Spinal cord (tissue), 10 donors: Measurements from ENCODE around the gene KIRREL3. TPM values are rescaled to one million over a fixed set of nuclear protein-coding genes. Genes with fewer than 3 reads are reported as not detected.

Source experiments
- DNase-seq, 6 donors: peaks; one replicate each; pipeline versions ENCODE4 v3.0.0 to v3.0.0-alpha.2; 2013 to 2015; ENCODE audit warnings: low spot score in 6 of 6, low read depth in 4 of 6
- H3K27ac ChIP-seq: one replicate; pipeline ENCODE4 v1.5.1; 2013; ENCODE audit warnings: low read depth, low read length, control low read depth
- H3K27me3 ChIP-seq: one replicate; pipeline ENCODE4 v1.6.1; 2013; ENCODE audit warnings: low read length; ENCODE audit not compliant: control insufficient read depth, insufficient read depth
- H3K36me3 ChIP-seq: one replicate; pipeline ENCODE4 v1.6.1; 2013; ENCODE audit warnings: low read length; ENCODE audit not compliant: control insufficient read depth, insufficient read depth
- H3K4me1 ChIP-seq: one replicate; pipeline ENCODE4 v1.6.1; 2013; ENCODE audit warnings: low read length; ENCODE audit not compliant: control insufficient read depth, insufficient read depth
- H3K4me3 ChIP-seq: one replicate; pipeline ENCODE4 v1.5.1; 2013; ENCODE audit warnings: low read depth, low read length, control low read depth
- H3K9me3 ChIP-seq: one replicate; pipeline ENCODE4 v1.6.1; 2013; ENCODE audit warnings: low read length; ENCODE audit not compliant: control insufficient read depth, insufficient read depth
- WGBS: methylation state at CpG from one replicate; pipeline ENCODE4 v1.1.5; 2013; ENCODE audit warnings: missing lambda C conversion rate; ENCODE audit not compliant: insufficient coverage; 5-methylcytosine and 5-hydroxymethylcytosine counted together
- polyA plus RNA-seq, 2 donors: library from polyadenylated mRNA; unstranded; fragments of 120-200 nt; gene quantifications; one replicate each; pipeline ENCODE4 v1.2.1, GENCODE V29; 2013; ENCODE audit not compliant: insufficient read length in 2 of 2
- total RNA-seq, 2 donors: library from RNA; depleted of rRNA in 1 of 2; stranded (reverse); fragments of 120-200 nt in 1 of 2; fragments of >200 nt in 1 of 2; gene quantifications; one replicate each; pipeline versions ENCODE4 v1.2.3 to v1.2.4, GENCODE V29; 2013 to 2014
- donor health status: healthy.

The KIRREL3 gene
- total and polyA plus RNA-seq, 4 donors = 10.0 to 58.1 (median 31.7) TPM

- peaks cover 3% of the 10 kb centered on the region for H3K36me3 ChIP-seq
- no peaks in the 10 kb centered on the region for H3K9me3 ChIP-seq
- WGBS = 71% methylated on average over 3 of the region's 4 CpGs
- peak in 2 of 6 donors; percentile 68 to 72 for DNase-seq
- H3K27ac ChIP-seq = no peak overlapping the region
- no peak overlapping the region for H3K4me3 ChIP-seq
- peaks cover 2% of the 10 kb centered on the region for H3K27me3 ChIP-seq
- H3K4me1 ChIP-seq = peaks cover 19% of the 10 kb centered on the region
These were observed 284.0 kb downstream of the KIRREL3 start for GRCh38 chr11:126716456-126717083.

- Histone ChIP-seq H3K4me1 (peaks cover 8% of the 10 kb centered on the region), H3K4me3 (no peak overlapping the region), H3K36me3 (peaks cover 3% of the 10 kb centered on the region), H3K9me3 (no peaks in the 10 kb centered on the region), H3K27me3 (peaks cover 2% of the 10 kb centered on the region), H3K27ac (no peak overlapping the region)
- no peak for DNase-seq
- WGBS = 90% methylated on average over 6 of the region's 6 CpGs
These were observed 286.8 kb downstream of the KIRREL3 start for GRCh38 chr11:126713806-126714205.

GRCh38 chr11:126711977-126712625 lies 288.5 kb downstream of the KIRREL3 start:
- H3K4me3 ChIP-seq = no peak overlapping the region
- peaks cover 2% of the 10 kb centered on the region for H3K27me3 ChIP-seq
- 92% methylated on average over 19 of the region's 27 CpGs for WGBS
- H3K9me3 ChIP-seq = no peaks in the 10 kb centered on the region
- peaks cover 7% of the 10 kb centered on the region for H3K4me1 ChIP-seq
- no peak overlapping the region for H3K27ac ChIP-seq
- peaks cover 3% of the 10 kb centered on the region for H3K36me3 ChIP-seq
- DNase-seq = no peak

- no CpG with 5 or more reads among the region's 4 CpGs for WGBS
- Histone ChIP-seq H3K4me1 (peaks cover 7% of the 10 kb centered on the region), H3K9me3 (no peaks in the 10 kb centered on the region), H3K27ac (no peak overlapping the region), H3K27me3 (peaks cover 2% of the 10 kb centered on the region), H3K4me3 (no peak overlapping the region), H3K36me3 (peaks cover 3% of the 10 kb centered on the region)
- no peak for DNase-seq
These were observed 289.7 kb downstream of the KIRREL3 start for GRCh38 chr11:126710804-126711399.

GRCh38 chr11:126707498-126707897 lies 293.1 kb downstream of the KIRREL3 start:
- 39% methylated on average over 2 of the region's 2 CpGs for WGBS
- Histone ChIP-seq H3K27me3 (no peaks in the 10 kb centered on the region), H3K4me3 (no peak overlapping the region), H3K9me3 (no peaks in the 10 kb centered on the region), H3K36me3 (peaks cover 3% of the 10 kb centered on the region), H3K4me1 (peaks cover 26% of the 10 kb centered on the region), H3K27ac (no peak overlapping the region)
- peak in 1 of 6 donors; percentile 53 for DNase-seq

GRCh38 chr11:126704096-126704495 lies 296.5 kb downstream of the KIRREL3 start:
- DNase-seq = peak in 1 of 6 donors; percentile 59
- 42% methylated on average over 2 of the region's 2 CpGs for WGBS
- Histone ChIP-seq H3K36me3 (no peaks in the 10 kb centered on the region), H3K4me3 (no peak overlapping the region), H3K27me3 (no peaks in the 10 kb centered on the region), H3K4me1 (peaks cover 46% of the 10 kb centered on the region), H3K9me3 (no peaks in the 10 kb centered on the region), H3K27ac (no peak overlapping the region)

- Histone ChIP-seq H3K4me1 (peaks cover 50% of the 10 kb centered on the region), H3K27me3 (no peaks in the 10 kb centered on the region), H3K4me3 (no peak overlapping the region), H3K27ac (no peak overlapping the region), H3K36me3 (no peaks in the 10 kb centered on the region), H3K9me3 (no peaks in the 10 kb centered on the region)
- WGBS = 50% methylated on average over 3 of the region's 4 CpGs
- DNase-seq = peak in 2 of 6 donors; percentile 18 to 40
These were observed 296.9 kb downstream of the KIRREL3 start for GRCh38 chr11:126703662-126704061.

- H3K4me3 ChIP-seq = no peak overlapping the region
- H3K36me3 ChIP-seq = no peaks in the 10 kb centered on the region
- no peaks in the 10 kb centered on the region for H3K9me3 ChIP-seq
- DNase-seq = peak in 3 of 6 donors; percentile 53 to 80 (median 77)
- H3K4me1 ChIP-seq = peaks cover 51% of the 10 kb centered on the region
- 33% methylated on average over 5 of the region's 5 CpGs for WGBS
- H3K27me3 ChIP-seq = no peaks in the 10 kb centered on the region
- peak overlapping the region; percentile 42 for H3K27ac ChIP-seq
These were observed 297.6 kb downstream of the KIRREL3 start for GRCh38 chr11:126702987-126703386.

- no peaks in the 10 kb centered on the region for H3K36me3 ChIP-seq
- H3K4me3 ChIP-seq = no peak overlapping the region
- H3K4me1 ChIP-seq = peaks cover 52% of the 10 kb centered on the region
- DNase-seq = peak in 2 of 6 donors; percentile 43 to 44
- WGBS = 0% methylated on average over 3 of the region's 7 CpGs
- peak overlapping the region; percentile 42 for H3K27ac ChIP-seq
- no peaks in the 10 kb centered on the region for H3K9me3 ChIP-seq
- H3K27me3 ChIP-seq = no peaks in the 10 kb centered on the region
These were observed 298.3 kb downstream of the KIRREL3 start for GRCh38 chr11:126702165-126702720.
